Common myeloid progenitor, CD34-positive (primary cell): ENCODE measurements around the gene MERTK.
"Not testable (repeated sequence)": the region's sequence is repeated elsewhere in the genome, so short reads cannot be mapped to it uniquely, and the experiment has no call there.

Experiments used
- CTCF ChIA-PET: fragments of 350-600 bp; sonication (Branson Sonifier 250); formaldehyde crosslinking; loops from one replicate; lab custom pipeline; 2021; ENCODE audit warnings: antibody characterized with exemption; lab: Charles Lee
- POLR2A ChIA-PET: fragments of 350-600 bp; sonication (Branson Sonifier 250); formaldehyde crosslinking; loops from one replicate; lab custom pipeline; 2021; ENCODE audit warnings: antibody characterized with exemption; lab: Charles Lee
- DNase-seq, 3 donors: peaks; one replicate each; pipeline versions ENCODE4 v3.0.0 to v3.0.0-alpha.2; 2013
- H3K27ac ChIP-seq, 2 experiments: 1 replicate in 1 of 2; 2 replicates in 1 of 2; pipeline ENCODE4 v1.7.0; 2013; ENCODE audit warnings: inconsistent platforms in 2 of 2, low read length in 2 of 2, mild to moderate bottlenecking in 2 of 2, low read depth in 1 of 2, moderate library complexity in 1 of 2; ENCODE audit not compliant: severe bottlenecking in 2 of 2, insufficient read depth in 1 of 2, poor library complexity in 1 of 2
- H3K27me3 ChIP-seq, 5 experiments: replicated peaks in 2 of 5; 1 replicate in 3 of 5; 2 replicates in 2 of 5; pipeline versions ENCODE4 v1.6.1 to v1.7.0; 2013; ENCODE audit warnings: low read length in 4 of 5, mild to moderate bottlenecking in 2 of 5, moderate library complexity in 2 of 5, inconsistent platforms in 1 of 5; ENCODE audit not compliant: insufficient read depth in 5 of 5, control insufficient read depth in 4 of 5
- H3K36me3 ChIP-seq, 4 experiments: 1 replicate in 2 of 4; 2 replicates in 2 of 4; pipeline versions ENCODE4 v1.6.1 to v1.7.0; 2013; ENCODE audit warnings: low read length in 3 of 4, control low read depth in 1 of 4, mild to moderate bottlenecking in 1 of 4; ENCODE audit not compliant: control insufficient read depth in 4 of 4, insufficient read depth in 4 of 4
- H3K4me1 ChIP-seq, 4 experiments: 1 replicate in 3 of 4; 2 replicates in 1 of 4; pipeline versions ENCODE4 v1.6.1 to v1.7.1; 2013; ENCODE audit warnings: low read length in 3 of 4, mild to moderate bottlenecking in 3 of 4, control low read depth in 1 of 4, inconsistent platforms in 1 of 4, moderate library complexity in 1 of 4; ENCODE audit not compliant: control insufficient read depth in 4 of 4, insufficient read depth in 4 of 4; ENCODE audit errors: control extremely low read depth in 1 of 4
- H3K4me3 ChIP-seq, 7 experiments: 1 replicate in 4 of 7; 2 replicates in 3 of 7; pipeline versions ENCODE4 v1.5.1 to v1.7.0; 2013; ENCODE audit warnings: mild to moderate bottlenecking in 7 of 7, low read length in 6 of 7, moderate library complexity in 6 of 7, inconsistent platforms in 2 of 7, low read depth in 2 of 7, control low read depth in 1 of 7; ENCODE audit not compliant: insufficient read depth in 4 of 7, control insufficient read depth in 1 of 7; ENCODE audit errors: extremely low read depth in 1 of 7
- H3K9me3 ChIP-seq, 5 experiments: 1 replicate in 4 of 5; 2 replicates in 1 of 5; pipeline versions ENCODE4 v1.6.1 to v1.7.1; 2013; ENCODE audit warnings: low read length in 4 of 5, mild to moderate bottlenecking in 2 of 5, inconsistent platforms in 1 of 5, low read depth in 1 of 5, moderate library complexity in 1 of 5; ENCODE audit not compliant: control insufficient read depth in 4 of 5, insufficient read depth in 2 of 5; ENCODE audit errors: control extremely low read depth in 1 of 5
- WGBS: methylation state at CpG from one replicate; pipeline ENCODE4 v1.1.5; 2013; ENCODE audit not compliant: insufficient coverage; 5-methylcytosine and 5-hydroxymethylcytosine counted together

Gene MERTK

GRCh38 chr2:111927723-111928122, 29.3 kb downstream of the MERTK start:
- Histone ChIP-seq H3K4me1 (no peaks in the 10 kb centered on the region), H3K36me3 (peaks cover 2 to 35% (median 14%) of the 10 kb centered on the region in 4 experiments), H3K9me3 (no peaks in the 10 kb centered on the region), H3K27me3 (no peaks in the 10 kb centered on the region), H3K4me3 (no peak overlapping the region), H3K27ac (no peak overlapping the region)
- ChIA-PET CTCF (no interaction called here), POLR2A (no interaction called here)
- peak in 2 of 3 donors; percentile 25 to 49 for DNase-seq
- WGBS: 100% methylated on average over 2 of the region's 2 CpGs

GRCh38 chr2:111930409-111930808, 32.0 kb downstream of the MERTK start:
- no peak overlapping the region for H3K4me3 ChIP-seq
- POLR2A ChIA-PET: no interaction called here
- H3K4me1 ChIP-seq: no peaks in the 10 kb centered on the region
- H3K36me3 ChIP-seq: peaks cover 5 to 35% (median 16%) of the 10 kb centered on the region in 4 experiments
- WGBS: 100% methylated on average over 2 of the region's 6 CpGs
- no peaks in the 10 kb centered on the region for H3K9me3 ChIP-seq
- H3K27ac ChIP-seq: no peak overlapping the region
- no peak for DNase-seq
- CTCF ChIA-PET: interaction anchor here (1.3 to 1.6 kb wide), 2 partner anchors 33 to 120 kb away, joined by 3 read pairs; no protein-coding TSS in a partner anchor
- no peaks in the 10 kb centered on the region for H3K27me3 ChIP-seq

- Histone ChIP-seq H3K27me3 (no peaks in the 10 kb centered on the region), H3K27ac (no peak overlapping the region), H3K4me1 (no peaks in the 10 kb centered on the region), H3K36me3 (peaks cover 5 to 35% (median 16%) of the 10 kb centered on the region in 4 experiments), H3K4me3 (no peak overlapping the region), H3K9me3 (no peaks in the 10 kb centered on the region)
- POLR2A ChIA-PET: interaction anchor here (0.6 kb wide), 1 partner anchor 22 kb away, joined by 3 read pairs; no protein-coding TSS in a partner anchor
- 92% methylated on average over 2 of the region's 2 CpGs for WGBS
- DNase-seq: peak in 2 of 3 donors; percentile 17 to 28
- CTCF ChIA-PET: interaction anchor here (1.3 to 1.6 kb wide), 2 partner anchors 33 to 119 kb away, joined by 3 read pairs; no protein-coding TSS in a partner anchor
Measured at GRCh38 chr2:111930875-111931274, 32.5 kb downstream of the MERTK start.

GRCh38 chr2:111932841-111933291, 34.5 kb downstream of the MERTK start:
- H3K4me3 ChIP-seq: no peak overlapping the region
- H3K4me1 ChIP-seq: no peaks in the 10 kb centered on the region
- 100% methylated on average over 2 of the region's 4 CpGs for WGBS
- H3K27me3 ChIP-seq: no peaks in the 10 kb centered on the region
- POLR2A ChIA-PET: no interaction called here
- CTCF ChIA-PET: no interaction called here
- H3K36me3 ChIP-seq: peaks cover 5 to 33% (median 15%) of the 10 kb centered on the region in 4 experiments
- H3K9me3 ChIP-seq: no peaks in the 10 kb centered on the region
- no peak overlapping the region for H3K27ac ChIP-seq
- DNase-seq: no peak

DNA sequence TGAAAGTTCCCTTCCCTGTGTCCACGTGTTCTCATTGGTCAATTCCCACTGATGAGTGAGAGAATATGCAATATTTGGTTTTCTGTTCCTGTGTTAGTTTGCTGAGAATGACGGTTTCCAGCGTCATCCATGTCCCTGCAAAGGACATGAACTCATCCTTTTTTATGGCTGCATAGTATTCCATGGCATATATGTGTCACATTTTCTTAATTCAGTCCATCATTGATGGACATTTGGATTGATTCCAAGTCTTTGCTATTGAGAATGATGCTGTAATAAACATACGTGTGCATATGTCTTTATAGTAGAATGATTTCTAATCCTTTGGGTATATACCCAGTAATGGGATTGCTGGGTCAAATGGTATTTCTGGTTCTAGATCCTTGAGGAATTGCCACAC, 35.5 kb downstream of the MERTK start:
- H3K9me3 ChIP-seq, H3K27ac ChIP-seq: not testable (repeated sequence)

DNA sequence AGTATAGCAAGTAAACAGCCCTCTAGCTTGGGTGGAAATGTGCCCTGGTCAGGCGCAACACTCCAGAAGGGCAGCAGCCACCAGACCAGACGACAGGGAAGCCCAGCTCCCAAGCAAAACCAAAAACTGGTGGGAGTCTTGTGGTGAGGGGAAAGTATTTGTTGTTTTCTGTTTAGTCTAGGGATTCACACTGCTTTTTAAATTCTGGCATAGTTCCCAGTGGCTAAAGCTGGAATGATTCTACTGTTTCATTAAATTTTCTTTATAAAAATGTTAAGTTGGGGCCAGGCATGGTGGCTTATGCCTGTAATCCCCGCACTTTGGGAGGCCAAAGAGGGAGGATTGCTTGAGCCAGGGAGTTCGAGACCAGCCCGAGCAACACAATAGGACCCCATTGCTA, 38.5 kb downstream of the MERTK start:
- WGBS: 100% methylated on average over 2 of the region's 5 CpGs
- ChIA-PET POLR2A (no interaction called here), CTCF (interaction anchor here (0.6 to 0.8 kb wide), 4 partner anchors 10 to 49 kb away, joined by 3 to 5 read pairs (median 4); no protein-coding TSS in a partner anchor)

More for the DNA sequence above, 35.5 kb downstream of the MERTK start:
- H3K36me3 ChIP-seq: peaks cover 5 to 31% (median 14%) of the 10 kb centered on the region in 4 experiments
- H3K27me3 ChIP-seq, CTCF ChIA-PET, POLR2A ChIA-PET, DNase-seq, H3K4me3 ChIP-seq, H3K4me1 ChIP-seq: not testable (repeated sequence)
- 100% methylated on average over 1 of the region's 4 CpGs for WGBS

GRCh38 chr2:111938392-111938791, 40.0 kb downstream of the MERTK start:
- POLR2A ChIA-PET: no interaction called here

More for the DNA sequence above, 38.5 kb downstream of the MERTK start:
- Histone ChIP-seq H3K27me3 (no peaks in the 10 kb centered on the region), H3K4me1 (no peaks in the 10 kb centered on the region), H3K36me3 (peaks cover 0 to 8% (median 4%) of the 10 kb centered on the region in 4 experiments), H3K9me3 (no peaks in the 10 kb centered on the region), H3K27ac (no peak overlapping the region), H3K4me3 (no peak overlapping the region)
- no peak for DNase-seq

More at GRCh38 chr2:111938392-111938791, 40.0 kb downstream of the MERTK start:
- H3K4me3 ChIP-seq: no peak overlapping the region
- no peaks in the 10 kb centered on the region for H3K9me3 ChIP-seq
- no peak overlapping the region for H3K27ac ChIP-seq
- DNase-seq: peak in 1 of 3 donors; percentile 21
- CTCF ChIA-PET: interaction anchor here (0.9 to 2.7 kb wide), 3 partner anchors 30 to 73 kb away, joined by 3 to 9 read pairs (median 3); no protein-coding TSS in a partner anchor
- no peaks in the 10 kb centered on the region for H3K4me1 ChIP-seq
- H3K27me3 ChIP-seq: no peaks in the 10 kb centered on the region
- H3K36me3 ChIP-seq: peaks cover 0 to 5% (median 3%) of the 10 kb centered on the region in 4 experiments
